ENCODE measurements around the gene CTNNB1. TPM values are rescaled to one million over a fixed set of nuclear protein-coding genes. Genes with fewer than 3 reads are reported as not detected.

CTNNB1 gene
- total and polyA plus RNA-seq, 2 of the 13 experiments (the other 11 are each of a cell fraction or from before 2014, with no cell fraction given), result 398 to 489 TPM

- TF ChIP-seq GMEB2 (CRISPR knock-in tag; IDR thresholded peaks at IDR 0.05; ENCODE audit: low read depth) (no peak), SETDB1 (CRISPR knock-in tag; IDR thresholded peaks at IDR 0.05; ENCODE audit: borderline replicate concordance) (no peak), SP5 (CRISPR knock-in tag; IDR thresholded peaks at IDR 0.05; ENCODE audit: borderline replicate concordance, low read depth) (peak; percentile 81), STAG1 (CRISPR knock-in tag; IDR thresholded peaks at IDR 0.05) (peak; percentile 43), MBD4 (IDR thresholded peaks at IDR 0.05; ENCODE audit: borderline replicate concordance, low read length) (no peak), HMGXB3 (CRISPR knock-in tag; IDR thresholded peaks at IDR 0.05; ENCODE audit: borderline replicate concordance) (no peak), RBM22 (optimal IDR thresholded peaks at IDR 0.05; ENCODE audit: low read length) (no peak), LCORL (IDR thresholded peaks at IDR 0.05) (no peak), LCORL (CRISPR knock-in tag; IDR thresholded peaks at IDR 0.05) (no peak), ZNF776 (CRISPR knock-in tag; IDR thresholded peaks at IDR 0.05) (no peak), ZNF512B (CRISPR knock-in tag; IDR thresholded peaks at IDR 0.05; ENCODE audit: borderline replicate concordance) (no peak), ZNF607 (CRISPR knock-in tag; IDR thresholded peaks at IDR 0.05; ENCODE audit: borderline replicate concordance) (no peak), ZNF256 (CRISPR knock-in tag; conservative IDR thresholded peaks at IDR 0.05) (no peak), ZNF740 (CRISPR knock-in tag; IDR thresholded peaks at IDR 0.05) (no peak), ZNF550 (CRISPR knock-in tag; IDR thresholded peaks at IDR 0.05; ENCODE audit: borderline replicate concordance) (no peak)
- TF ChIP-seq, protein P1, sequence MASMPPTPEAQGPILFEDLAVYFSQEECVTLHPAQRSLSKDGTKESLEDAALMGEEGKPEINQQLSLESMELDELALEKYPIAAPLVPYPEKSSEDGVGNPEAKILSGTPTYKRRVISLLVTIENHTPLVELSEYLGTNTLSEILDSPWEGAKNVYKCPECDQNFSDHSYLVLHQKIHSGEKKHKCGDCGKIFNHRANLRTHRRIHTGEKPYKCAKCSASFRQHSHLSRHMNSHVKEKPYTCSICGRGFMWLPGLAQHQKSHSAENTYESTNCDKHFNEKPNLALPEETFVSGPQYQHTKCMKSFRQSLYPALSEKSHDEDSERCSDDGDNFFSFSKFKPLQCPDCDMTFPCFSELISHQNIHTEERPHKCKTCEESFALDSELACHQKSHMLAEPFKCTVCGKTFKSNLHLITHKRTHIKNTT (CRISPR knock-in tag; IDR thresholded peaks at IDR 0.05), result no peak
- TF ChIP-seq, protein P2, sequence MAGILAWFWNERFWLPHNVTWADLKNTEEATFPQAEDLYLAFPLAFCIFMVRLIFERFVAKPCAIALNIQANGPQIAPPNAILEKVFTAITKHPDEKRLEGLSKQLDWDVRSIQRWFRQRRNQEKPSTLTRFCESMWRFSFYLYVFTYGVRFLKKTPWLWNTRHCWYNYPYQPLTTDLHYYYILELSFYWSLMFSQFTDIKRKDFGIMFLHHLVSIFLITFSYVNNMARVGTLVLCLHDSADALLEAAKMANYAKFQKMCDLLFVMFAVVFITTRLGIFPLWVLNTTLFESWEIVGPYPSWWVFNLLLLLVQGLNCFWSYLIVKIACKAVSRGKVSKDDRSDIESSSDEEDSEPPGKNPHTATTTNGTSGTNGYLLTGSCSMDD (CRISPR knock-in tag; IDR thresholded peaks at IDR 0.05), result no peak
These were observed 48.0 kb downstream of the CTNNB1 start (continued) for GRCh38 chr3:41247055-41248004.

Measured in HepG2 (cell line).